HG03565 (cell line): ENCODE measurements around the gene CAD.
"Not testable (repeated sequence)": the region's sequence is repeated elsewhere in the genome, so short reads cannot be mapped to it uniquely, and the experiment has no call there.

Experiments used
- ATAC-seq: cut with Tn5 transposase; IDR thresholded peaks from one replicate; pipeline ENCODE4 v1.9.1; 2021; ENCODE audit warnings: mild to moderate bottlenecking, moderate library complexity; ENCODE audit not compliant: unreplicated experiment

CAD gene

DNA sequence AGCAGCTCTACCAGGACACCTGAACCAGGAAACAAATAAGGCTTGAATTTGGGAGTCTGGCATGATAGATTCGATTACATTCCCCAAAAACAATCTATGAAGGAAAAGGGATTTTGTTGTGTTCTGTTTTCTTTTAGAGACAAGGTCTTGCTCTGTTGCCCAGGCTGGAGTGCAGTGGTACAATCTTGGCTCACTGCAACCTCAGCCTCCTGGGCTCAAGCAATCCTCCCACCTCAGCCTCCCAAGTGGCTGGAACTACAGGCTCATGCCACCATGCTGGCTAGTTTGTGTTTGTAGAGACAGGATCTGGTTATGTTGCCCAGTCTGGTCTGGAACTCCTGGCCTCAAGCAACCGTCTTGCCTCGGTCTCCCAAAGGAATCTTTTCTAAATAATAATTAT lies 19.1 kb upstream of the CAD start:
- ATAC-seq, result not testable (repeated sequence)

DNA sequence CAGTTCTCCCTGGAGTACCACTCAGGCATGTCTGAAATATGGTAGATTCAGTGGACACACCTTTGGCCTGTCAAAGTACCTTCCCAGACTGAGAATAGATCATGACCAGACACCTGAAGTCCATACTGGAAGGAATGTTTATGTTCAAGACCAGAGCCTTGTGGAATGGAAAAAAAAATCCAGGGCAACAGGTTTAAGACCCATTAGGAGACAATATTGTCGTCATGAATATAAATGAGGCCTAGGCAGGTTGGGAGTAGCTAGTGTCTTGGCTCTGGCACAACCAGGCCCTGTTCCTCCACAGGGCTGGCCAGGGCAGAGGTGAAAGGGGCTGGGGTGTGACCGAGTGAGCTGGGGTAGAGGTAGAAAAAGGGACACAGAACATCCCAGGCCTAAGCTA lies 18.5 kb upstream of the CAD start:
- no peak for ATAC-seq

DNA sequence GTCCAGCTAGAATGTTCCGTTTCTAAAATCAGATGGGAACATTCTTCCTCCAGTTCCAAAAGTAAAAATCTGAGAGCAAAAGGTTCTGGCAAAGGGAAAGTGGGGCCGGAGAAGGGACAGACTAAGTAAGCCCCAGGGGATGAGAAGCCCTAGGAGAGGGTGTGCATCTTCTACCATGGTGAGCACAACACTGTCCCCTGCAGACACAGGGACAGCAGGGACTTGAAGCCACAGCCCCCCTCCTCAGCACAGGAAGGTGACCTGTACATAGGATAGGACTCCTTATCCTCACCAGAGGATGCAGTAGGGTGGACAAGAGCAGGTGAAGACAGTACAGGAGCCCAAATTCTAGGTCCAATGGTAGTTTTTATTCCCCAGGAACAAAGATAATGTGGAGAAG lies 17.9 kb upstream of the CAD start:
- ATAC-seq, result no peak

DNA sequence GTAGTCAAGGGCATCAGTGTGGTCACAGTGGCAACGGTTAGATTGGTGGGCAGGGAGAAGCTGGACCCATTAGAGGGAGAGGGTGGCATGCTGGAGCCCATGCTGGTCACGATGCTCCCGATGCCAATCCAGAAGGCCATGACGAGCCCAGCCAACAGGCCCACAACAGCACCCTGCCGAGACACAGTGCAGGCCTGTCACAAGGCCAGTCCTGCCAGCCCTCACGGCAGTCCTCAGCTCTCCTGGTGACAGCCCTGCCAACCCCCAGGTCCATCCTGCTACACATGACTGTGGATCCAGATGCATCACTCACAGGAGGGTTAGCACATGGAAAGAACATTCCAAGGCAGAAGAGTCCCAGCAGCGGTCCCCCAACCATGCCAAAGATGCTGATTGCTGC lies 15.5 kb upstream of the CAD start:
- ATAC-seq, result no peak

DNA sequence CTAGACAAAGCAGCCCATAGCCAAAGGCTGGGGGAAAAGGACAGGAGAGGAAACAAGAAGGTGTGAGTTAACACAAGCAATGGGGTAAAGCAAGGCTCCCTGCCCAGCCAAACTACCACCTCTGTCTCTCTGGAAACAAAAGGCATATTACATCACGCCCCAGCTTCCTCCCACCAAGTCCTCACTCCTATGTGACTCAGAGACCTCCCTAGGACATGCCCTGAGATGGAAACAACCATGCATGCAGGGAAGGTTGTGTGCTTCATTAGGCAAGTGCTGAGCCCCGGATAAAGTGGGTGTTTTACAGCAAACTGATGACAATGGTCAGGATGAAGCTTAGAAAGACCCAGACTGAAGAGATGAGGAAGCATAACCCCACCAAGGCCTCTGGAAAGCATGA lies 14.3 kb upstream of the CAD start:
- ATAC-seq, result no peak

DNA sequence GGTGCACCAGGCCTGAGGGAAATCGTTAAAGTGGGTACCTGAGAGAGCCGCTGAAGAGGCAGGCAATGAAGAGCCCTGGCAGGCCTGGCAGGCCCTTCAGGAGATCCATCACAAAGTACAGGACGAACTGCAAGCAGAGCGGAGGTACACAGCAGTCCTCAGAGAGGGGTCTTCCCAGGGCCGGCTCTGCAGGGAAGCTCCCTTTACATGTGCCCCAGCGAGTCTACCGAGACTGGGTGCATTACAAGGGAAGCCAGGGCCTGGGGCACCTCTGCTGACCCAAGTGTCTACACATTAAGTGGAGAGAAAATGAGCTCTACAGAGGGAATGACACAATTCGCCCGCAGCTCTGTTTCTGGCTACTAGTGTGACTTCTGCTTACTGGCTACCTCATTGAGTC lies 13.4 kb upstream of the CAD start:
- no peak for ATAC-seq

DNA sequence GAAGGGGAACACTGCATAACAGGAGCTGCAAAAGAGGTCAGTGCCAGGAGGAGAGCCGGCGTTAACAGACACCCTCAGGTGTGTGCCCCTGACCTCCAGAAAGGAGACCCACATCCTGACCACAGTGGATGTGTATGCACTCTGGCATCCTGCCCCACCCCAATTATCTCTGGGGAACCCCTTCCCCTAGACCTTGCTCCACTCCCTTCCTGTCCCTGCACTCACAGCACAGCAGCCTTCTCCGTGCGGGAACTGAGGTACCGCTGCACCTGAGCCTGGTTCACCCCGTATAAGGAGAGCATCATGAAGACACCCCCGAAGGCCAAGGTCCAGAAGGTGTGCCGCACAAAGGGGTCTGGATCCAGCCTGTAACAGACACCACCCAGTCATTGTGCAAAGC lies 12.6 kb upstream of the CAD start:
- ATAC-seq, result no peak

DNA sequence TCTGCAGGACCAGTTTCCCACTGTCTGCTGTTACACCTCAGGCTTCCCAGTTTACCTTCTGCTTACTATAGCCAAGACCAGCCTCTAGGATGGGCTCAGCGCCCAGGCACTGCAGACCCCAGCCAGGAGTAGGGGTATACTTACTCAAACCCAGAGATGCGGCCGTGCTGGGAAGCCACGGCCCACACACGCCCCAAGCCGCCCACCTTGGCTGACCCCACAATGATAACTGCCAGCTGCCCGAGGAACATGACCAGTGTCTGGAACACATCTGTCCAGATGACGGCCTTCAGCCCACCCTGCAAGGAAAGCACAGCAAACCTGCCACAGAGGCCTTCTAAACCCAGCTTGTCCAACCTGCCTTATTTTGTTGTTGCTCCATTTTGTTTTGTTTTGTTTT lies 12.0 kb upstream of the CAD start:
- ATAC-seq, result no peak

DNA sequence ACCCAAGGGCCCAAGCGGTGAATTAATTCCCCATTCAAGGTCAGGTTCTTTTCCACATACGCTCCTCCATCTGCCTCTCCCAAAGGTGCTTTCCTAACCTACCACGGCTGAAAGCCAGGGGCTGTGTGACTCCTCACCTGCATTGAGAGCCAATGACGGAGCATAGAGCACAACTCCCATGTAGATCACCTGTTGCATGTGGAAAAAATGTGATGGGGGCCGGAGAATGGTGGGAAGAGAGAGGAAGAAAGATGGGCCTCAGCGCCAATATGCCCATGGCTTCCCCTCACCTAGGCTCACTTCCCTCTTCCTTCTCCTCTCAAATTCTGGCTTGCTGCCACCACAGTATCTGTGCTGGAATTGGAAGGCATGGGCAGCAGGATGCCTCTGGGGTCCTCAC lies 10.8 kb upstream of the CAD start:
- no peak for ATAC-seq

DNA sequence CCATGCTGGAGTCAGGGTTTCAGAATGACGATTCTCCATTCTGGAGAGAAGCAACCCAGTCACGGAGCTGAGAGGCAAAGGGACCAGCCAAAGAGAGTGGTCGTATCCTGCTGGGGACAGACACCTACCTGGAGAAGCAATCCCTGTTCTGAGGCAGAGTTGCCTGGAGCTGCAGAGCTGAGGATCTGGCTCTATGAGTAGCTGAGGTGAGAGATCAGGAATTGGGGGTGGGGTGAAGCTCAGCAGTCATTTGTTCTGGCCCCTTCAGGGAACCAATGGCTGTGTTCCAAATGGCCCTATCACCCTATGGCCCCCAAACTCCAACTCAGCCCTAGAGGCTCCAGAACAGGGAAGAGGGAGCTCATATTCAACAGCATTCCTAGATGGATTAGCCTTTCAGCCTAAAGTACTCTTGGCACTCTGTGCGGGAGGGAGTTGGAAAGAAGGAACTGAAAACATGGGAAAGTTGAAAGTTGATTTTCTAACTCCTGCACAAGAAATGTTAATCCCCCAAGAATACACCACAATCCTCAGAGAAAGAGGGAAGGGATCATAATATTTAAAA lies 8.6 kb upstream of the CAD start:
- ATAC-seq, result no peak

DNA sequence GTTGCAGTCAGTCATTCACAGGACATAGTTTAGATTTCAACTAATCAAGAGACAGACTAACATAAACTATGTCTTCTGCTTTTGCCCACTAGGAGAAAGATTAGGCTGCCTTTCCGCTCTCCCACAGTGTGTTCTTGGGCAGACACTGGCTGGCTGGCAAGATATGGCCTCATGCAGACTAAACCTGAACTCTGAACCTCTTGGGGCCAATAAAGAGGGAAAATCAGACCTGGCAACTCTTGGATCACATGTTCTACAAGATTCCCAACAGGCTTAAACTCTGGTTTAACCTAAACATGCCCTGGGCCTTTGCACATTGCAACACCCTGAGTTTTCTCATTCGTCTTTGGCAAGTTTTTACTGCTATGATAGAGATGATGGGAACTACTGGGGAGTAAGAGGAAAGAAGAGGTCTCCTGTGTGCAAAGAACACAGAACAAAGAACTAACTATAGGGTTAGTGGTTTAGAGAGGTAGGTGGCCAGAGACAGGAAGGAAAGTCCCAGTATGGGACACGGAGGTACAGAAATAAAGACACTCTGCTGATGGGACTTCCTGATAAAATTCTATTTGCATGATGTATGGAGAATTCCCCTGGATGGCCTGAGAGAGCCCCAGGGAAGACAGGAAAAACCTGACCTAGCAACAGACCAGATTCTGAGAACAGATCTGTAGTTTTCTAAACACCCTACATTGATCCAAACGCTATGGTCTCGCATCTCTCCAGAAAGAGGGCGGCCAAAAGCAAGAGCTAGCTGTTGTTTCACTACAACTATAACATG lies 7.4 kb upstream of the CAD start:
- no peak for ATAC-seq

DNA sequence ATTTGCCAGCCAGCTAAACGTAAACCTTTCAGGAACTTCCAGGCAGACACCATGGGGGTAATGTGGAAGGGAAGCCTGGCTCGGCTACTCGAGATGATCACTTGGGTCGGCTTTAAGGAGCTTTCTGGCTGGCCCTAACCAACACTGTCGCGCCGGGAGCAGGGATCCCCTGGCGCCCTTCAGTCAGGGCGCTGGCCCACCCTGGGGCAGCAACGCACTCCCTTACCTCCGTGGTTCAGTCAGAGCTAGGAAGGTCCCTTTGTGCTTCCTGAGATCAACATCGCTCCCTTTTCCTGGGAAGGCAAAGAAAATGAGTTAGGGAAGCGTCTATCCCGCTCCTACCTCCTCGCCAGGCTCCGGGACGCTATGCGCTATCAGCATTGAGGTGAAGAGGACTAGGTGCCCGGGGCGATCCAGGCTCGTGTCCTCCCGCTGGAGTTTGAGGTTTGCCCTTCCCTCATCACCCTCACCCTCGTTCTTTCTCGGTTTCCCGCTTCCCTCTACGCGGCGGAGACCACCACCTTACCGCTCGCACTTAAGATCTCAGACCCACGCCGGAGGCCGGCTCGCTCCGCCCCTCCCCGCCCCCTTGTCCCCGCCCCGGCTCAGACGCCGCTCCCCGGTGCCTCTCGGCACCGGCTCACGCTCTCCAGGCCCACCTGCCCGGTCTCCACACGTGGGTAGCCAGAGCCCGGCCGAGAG lies 5.8 kb upstream of the CAD start:
- no peak for ATAC-seq

DNA sequence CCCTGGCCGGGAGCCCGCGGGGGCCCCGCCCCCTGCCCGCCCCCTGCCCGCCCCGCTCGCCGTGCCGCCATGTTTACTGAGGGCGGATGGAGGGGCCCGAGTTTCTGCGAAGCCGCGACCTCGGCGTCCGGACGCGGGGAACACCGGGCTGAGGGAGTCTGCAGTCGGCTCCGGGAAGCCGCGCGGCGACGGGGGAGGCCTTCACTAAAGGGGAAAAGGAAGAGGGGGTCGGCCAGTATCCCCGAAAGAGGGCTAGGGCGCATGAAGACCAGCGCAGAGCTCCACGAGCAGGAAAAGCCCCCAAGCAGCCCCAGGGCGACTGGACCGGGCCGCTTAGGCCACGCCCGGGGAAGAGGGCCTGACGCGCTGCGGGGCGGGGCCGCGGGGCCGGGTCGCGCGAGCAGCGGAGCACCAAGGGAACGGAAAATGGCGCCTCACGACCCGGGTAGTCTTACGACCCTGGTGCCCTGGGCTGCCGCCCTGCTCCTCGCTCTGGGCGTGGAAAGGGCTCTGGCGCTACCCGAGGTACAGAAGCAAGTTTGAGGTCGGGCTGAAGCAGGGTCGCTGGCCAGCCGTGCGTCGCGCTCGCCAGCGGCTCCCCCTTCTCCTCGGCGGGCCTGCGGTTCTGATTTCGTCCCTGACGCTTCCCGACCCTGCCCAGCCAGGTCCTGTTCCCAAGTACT lies 5.1 kb upstream of the CAD start, which contains the start of the genes ATRAID and SLC5A6:
ATRAID (plus strand) TSS at position 99 of the 683 bp plus-strand sequence; CDS start at position 427, 328 bp downstream.
SLC5A6 (minus strand) TSS at position 326 of the 683 bp plus-strand sequence. CDS start 4,618 bp downstream, outside the sequence.
- peak; percentile 50 for ATAC-seq

DNA sequence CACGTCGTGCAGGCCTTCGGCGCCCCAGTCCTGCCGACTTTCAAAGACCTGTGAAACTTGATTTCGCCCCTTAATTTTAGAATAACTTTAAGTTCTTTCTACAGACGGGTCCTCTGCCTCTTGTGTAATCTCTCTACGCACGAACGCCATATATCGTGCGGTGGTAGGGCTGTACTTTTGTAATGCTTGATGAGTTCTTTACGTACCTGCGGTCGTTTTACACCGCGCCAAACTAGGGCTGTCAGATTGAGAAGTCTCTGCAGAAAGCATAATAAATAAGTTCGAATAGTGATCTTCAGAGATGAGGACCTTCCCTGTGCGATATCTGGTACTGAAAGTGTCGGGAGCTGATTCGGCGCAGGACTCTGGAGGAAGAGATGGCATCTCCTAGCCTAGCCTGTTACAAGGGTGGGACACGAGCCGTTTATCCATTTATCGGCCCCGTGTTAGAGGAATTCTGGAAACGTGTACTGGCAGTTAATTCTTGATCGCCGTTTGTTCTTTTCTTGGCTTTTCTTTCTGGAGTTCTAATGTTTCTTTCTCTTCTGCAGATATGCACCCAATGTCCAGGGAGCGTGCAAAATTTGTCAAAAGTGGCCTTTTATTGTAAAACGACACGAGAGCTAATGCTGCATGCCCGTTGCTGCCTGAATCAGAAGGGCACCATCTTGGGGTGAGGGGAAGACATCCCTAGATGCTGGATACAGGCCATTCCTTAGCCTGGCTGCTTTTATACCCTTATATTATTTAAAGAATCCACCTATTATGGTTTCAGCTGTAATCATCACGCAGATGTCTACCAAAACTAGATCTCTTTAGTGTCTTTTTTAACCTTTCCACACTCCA lies 4.3 kb upstream of the CAD start:
- no peak for ATAC-seq

DNA sequence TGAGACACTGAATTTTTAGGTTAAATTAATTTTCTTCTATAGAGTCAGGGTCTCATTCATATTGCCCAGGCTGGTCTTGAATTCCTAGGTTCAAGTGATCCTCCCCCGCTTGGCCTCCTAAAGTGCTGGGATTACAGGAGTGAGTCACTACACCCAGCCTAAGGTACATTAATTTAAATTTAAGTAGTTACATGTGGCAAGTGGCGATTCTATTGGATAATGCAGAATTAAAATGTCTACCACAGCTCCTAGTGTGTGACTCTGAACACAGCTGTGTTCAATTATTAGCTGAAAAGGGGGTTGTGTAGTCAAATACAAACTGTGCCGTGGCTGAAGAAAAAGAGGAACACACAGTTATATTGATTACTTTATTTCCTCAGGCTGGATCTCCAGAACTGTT lies 2.2 kb upstream of the CAD start:
- no peak for ATAC-seq

DNA sequence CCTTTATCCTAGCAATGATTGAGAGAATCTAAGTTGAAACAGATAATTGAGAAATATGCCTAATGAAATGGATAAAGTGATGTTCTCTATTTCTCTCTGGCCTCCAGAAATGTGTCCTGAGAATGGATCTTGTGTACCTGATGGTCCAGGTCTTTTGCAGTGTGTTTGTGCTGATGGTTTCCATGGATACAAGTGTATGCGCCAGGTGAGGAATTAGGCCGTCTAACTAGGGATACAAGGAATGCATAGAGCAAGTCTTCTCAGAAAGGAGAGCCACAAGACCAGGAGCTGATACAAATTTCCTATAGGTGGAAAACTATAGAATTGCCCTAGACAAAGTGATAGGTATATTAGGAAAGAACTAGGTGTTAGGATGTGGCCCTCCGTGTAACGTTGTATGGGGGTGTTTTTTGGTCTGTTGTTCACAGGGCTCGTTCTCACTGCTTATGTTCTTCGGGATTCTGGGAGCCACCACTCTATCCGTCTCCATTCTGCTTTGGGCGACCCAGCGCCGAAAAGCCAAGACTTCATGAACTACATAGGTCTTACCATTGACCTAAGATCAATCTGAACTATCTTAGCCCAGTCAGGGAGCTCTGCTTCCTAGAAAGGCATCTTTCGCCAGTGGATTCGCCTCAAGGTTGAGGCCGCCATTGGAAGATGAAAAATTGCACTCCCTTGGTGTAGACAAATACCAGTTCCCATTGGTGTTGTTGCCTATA lies 592 bp upstream of the CAD start:
- ATAC-seq, result no peak

DNA sequence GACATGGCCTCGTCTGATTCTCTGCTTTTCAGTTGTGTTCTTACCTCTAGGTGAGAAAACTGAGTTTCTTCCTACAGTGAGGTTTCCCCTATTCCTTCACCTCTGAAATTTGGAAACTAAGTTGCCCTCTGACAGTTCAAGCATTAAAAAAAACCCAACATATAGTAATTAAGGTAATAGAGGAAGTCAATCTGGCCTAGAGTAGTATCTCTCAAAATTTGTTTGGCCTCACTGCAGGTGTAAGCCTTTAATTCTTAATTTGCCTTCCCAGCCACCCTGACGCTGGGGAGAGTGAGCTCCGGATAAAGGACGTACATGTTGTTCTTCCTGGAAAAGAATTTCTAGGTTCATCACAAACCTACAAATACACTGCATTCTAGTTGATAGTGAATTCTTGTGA lies 1.4 kb downstream of the CAD start:
- ATAC-seq, result no peak

DNA sequence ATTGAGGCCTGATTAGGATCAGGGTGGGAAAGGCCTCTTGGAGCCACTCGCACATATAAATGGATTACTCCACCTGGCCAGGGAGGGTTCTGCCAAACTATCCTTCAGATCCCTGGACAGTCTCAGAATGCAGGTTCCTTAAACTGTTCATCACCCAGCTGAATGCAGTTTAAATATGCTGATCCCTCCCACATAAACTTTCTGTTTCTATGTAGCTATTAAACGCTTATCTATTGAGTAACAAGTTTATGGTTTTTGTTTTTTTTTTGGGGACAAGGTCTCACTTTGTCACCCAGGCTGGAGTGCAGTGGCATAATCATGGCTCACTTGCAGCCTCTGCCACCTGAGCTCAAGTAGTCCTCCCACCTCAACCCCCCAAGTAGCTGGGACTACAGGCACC lies 1.9 kb downstream of the CAD start:
- ATAC-seq, result no peak

DNA sequence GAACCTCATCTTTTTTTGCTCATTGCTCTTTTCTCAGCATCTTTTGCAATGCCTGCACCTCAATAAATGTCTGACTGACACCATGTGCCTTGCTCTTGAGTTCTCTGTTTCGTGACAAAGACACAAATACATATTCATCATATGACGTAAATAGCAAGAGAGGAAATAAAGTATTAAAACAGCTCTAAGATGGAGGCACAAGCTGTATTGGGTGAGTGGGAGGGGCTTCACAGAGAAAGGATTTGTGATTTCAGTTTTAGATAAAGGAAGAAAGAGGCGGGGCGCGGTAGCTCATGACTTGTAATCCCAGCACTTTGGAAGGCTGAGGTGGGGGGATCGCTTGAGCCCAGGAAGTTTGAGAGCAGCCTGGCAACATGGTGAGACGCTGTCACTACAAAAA lies 2.9 kb downstream of the CAD start:
- ATAC-seq, result no peak

DNA sequence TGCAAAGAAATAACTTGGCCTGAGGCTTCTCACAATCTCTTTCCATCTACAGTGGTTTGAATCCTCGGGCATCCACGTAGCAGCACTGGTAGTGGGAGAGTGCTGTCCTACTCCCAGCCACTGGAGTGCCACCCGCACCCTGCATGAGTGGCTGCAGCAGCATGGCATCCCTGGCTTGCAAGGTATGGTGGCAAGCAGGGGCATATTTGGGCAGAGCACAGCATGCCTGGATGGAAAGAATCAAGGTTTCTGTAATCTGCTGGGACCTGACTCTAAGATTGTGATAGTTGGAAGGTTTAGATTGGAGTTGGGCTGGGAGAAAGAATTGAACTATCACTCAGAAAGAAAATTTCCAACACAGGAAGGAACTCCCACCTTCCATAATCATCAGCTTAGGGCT lies 4.0 kb downstream of the CAD start:
- ATAC-seq, result no peak
